Gastrocnemius medialis (tissue), 4 donors: ENCODE results near the gene EN2.

Experiments used
- POLR2A ChIP-seq, 2 donors: fragments of 450-650 bp; IDR thresholded peaks; one replicate each; pipeline ENCODE4 v1.6.1; 2017; ENCODE audit warnings: antibody characterized with exemption in 2 of 2, mild to moderate bottlenecking in 2 of 2, moderate library complexity in 2 of 2
- TF ChIP-seq, protein P1 (sequence below), 5 experiments: fragments of 450-650 bp in 3 of 5; fragments of 200-600 bp in 2 of 5; sonication (generic) in 2 of 5; IDR thresholded peaks in 4 of 5; conservative IDR thresholded peaks in 1 of 5; 1 replicate in 4 of 5; 2 replicates in 1 of 5; pipeline ENCODE4 v1.5.1; 2016 to 2019; ENCODE audit warnings: antibody characterized with exemption in 5 of 5, mild to moderate bottlenecking in 3 of 5, moderate library complexity in 3 of 5

DNA sequence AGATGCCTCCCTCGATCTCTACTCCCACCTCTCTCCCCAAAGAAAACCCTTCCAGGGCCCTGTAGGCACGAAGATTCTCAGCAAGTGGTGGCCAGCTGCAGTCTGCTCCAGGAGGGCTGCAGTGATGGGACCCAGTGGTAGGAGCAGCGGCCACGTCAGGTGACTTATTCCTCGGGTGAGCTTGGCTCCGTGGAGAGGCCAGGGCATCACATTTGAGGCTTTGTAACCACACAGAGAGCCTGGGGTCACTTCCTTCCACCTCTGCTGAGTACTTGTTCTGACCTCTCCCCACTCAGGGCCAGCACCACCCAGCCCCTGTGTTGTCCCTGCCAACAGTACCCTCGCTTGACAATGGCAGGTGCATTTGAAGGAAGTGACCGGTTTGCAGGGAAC, 17.9 kb upstream of the EN2 start:
- TF ChIP-seq, protein P1, sequence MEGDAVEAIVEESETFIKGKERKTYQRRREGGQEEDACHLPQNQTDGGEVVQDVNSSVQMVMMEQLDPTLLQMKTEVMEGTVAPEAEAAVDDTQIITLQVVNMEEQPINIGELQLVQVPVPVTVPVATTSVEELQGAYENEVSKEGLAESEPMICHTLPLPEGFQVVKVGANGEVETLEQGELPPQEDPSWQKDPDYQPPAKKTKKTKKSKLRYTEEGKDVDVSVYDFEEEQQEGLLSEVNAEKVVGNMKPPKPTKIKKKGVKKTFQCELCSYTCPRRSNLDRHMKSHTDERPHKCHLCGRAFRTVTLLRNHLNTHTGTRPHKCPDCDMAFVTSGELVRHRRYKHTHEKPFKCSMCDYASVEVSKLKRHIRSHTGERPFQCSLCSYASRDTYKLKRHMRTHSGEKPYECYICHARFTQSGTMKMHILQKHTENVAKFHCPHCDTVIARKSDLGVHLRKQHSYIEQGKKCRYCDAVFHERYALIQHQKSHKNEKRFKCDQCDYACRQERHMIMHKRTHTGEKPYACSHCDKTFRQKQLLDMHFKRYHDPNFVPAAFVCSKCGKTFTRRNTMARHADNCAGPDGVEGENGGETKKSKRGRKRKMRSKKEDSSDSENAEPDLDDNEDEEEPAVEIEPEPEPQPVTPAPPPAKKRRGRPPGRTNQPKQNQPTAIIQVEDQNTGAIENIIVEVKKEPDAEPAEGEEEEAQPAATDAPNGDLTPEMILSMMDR (IDR thresholded peaks at IDR 0.05 in 4 of 5, conservative IDR thresholded peaks at IDR 0.05 in 1 of 5), result no peak
- TF ChIP-seq POLR2A (IDR thresholded peaks at IDR 0.05), result no peak
